ENCODE measurements around the gene FMN1. TPM values are rescaled to one million over a fixed set of nuclear protein-coding genes. Genes with fewer than 3 reads are reported as not detected.

The FMN1 gene
- total and polyA plus RNA-seq, 2 of the 13 experiments (the other 11 are each of a cell fraction or from before 2014, with no cell fraction given) = 0.20 to 0.60 TPM

DNA sequence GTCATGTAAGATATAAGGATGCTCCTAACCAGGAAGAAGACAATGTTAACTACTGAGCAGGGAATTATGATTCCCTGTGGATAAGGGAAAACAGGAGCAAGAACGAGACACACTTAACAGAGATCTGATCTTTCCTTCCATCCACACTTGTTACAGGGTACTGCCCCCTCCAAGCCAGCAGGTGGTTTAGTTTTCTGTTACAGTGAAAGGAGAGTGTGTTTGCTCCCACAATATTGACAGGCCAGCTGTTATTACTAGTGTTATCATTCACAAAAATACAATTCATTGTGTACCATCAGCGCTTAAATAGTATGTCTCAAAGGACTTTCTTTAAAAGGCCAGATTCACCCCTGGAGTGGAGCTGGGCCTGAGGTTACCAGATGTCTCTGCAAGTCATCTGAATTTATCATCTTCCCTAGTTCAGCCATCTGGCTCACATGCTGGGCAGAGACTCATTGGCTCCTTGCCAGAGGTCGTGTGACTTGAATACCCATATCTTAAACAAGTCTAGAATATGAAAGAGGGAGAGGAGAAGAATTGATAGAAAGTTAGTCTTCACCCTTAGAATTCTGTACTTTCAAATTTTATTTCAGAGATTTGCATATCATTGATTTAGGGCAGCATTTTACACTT is 16.8 kb upstream of the FMN1 start (continued):
- TF ChIP-seq, protein P1, sequence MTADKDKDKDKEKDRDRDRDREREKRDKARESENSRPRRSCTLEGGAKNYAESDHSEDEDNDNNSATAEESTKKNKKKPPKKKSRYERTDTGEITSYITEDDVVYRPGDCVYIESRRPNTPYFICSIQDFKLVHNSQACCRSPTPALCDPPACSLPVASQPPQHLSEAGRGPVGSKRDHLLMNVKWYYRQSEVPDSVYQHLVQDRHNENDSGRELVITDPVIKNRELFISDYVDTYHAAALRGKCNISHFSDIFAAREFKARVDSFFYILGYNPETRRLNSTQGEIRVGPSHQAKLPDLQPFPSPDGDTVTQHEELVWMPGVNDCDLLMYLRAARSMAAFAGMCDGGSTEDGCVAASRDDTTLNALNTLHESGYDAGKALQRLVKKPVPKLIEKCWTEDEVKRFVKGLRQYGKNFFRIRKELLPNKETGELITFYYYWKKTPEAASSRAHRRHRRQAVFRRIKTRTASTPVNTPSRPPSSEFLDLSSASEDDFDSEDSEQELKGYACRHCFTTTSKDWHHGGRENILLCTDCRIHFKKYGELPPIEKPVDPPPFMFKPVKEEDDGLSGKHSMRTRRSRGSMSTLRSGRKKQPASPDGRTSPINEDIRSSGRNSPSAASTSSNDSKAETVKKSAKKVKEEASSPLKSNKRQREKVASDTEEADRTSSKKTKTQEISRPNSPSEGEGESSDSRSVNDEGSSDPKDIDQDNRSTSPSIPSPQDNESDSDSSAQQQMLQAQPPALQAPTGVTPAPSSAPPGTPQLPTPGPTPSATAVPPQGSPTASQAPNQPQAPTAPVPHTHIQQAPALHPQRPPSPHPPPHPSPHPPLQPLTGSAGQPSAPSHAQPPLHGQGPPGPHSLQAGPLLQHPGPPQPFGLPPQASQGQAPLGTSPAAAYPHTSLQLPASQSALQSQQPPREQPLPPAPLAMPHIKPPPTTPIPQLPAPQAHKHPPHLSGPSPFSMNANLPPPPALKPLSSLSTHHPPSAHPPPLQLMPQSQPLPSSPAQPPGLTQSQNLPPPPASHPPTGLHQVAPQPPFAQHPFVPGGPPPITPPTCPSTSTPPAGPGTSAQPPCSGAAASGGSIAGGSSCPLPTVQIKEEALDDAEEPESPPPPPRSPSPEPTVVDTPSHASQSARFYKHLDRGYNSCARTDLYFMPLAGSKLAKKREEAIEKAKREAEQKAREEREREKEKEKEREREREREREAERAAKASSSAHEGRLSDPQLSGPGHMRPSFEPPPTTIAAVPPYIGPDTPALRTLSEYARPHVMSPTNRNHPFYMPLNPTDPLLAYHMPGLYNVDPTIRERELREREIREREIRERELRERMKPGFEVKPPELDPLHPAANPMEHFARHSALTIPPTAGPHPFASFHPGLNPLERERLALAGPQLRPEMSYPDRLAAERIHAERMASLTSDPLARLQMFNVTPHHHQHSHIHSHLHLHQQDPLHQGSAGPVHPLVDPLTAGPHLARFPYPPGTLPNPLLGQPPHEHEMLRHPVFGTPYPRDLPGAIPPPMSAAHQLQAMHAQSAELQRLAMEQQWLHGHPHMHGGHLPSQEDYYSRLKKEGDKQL (CRISPR knock-in tag; IDR thresholded peaks at IDR 0.05; ENCODE audit: low read depth) = no peak
- TF ChIP-seq SATB2 (CRISPR knock-in tag; IDR thresholded peaks at IDR 0.05) (no peak), HNRNPK (IDR thresholded peaks at IDR 0.05; ENCODE audit: low read depth, low read length, poor library complexity, severe bottlenecking) (no peak)

DNA sequence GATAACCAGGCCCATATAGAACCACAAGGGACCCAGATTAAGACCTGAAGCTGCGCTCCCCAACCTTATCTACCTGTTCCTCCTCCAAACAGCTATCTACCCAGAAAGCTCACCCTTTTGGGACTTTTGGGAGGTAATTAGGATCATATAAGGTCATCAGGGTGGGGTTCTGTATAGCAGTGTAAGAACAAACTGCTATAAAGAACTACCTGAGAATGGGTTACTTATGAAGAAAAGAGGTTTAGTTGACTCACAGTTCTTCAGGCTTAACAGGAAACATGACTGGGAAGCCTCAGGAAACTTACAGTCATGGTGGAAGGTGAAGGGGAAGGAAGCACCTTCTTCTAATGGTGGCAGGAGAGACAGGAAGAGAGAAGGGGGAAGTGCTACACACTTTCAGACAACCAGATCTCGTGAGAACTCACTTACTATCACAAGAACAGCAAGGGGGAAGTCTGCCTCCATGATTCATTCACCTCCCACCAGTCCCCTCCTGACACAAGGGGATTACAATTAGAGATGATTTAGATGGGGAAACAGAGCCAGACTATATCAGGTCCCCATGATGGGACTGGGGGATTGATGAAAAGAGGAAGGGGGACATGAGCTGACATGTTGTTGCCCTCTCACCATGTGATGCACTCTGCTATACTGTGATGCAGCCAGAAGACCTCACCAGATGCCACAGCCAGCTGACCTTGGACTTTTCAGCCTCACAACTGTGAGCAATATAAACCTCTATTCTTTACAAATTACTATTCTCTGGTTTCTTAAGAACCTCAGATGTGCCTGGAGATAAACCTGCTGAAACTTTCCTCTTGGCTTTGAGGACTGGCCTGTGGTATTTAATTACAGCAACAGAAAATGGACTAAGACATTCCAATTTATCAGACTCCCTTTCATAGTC is 15.3 kb upstream of the FMN1 start:
- 44% methylated on average over 2 of the region's 2 CpGs for whole genome bisulfite sequencing (ENCODE audit: low lambda C conversion rate)
- Histone ChIP-seq H3K9ac (ENCODE audit: insufficient read depth, low read depth, low read length) (no peak overlapping the region), H3K36me3 (replicated peaks in 1 of 2; ENCODE audit: control insufficient read depth in 1 of 2, insufficient read depth in 2 of 2, low read length in 2 of 2) (no peaks in the 10 kb centered on the region), H3K27me3 (ENCODE audit: control insufficient read depth in 1 of 2, insufficient read depth in 2 of 2, low read length in 2 of 2) (no peaks in the 10 kb centered on the region), H3K4me3 (replicated peaks in 1 of 3; ENCODE audit: insufficient read depth in 1 of 3, low read depth in 2 of 3, low read length in 3 of 3) (no peak overlapping the region), H4K20me1 (ENCODE audit: insufficient read depth, low read length) (no peaks in the 10 kb centered on the region), H3K79me2 (ENCODE audit: insufficient read depth, low read length) (no peaks in the 10 kb centered on the region), H3K9me3 (ENCODE audit: low read length) (no peaks in the 10 kb centered on the region), H3K27ac (ENCODE audit: extremely low read length, insufficient read depth, low read length) (no peak overlapping the region), H3K4me2 (ENCODE audit: low read depth, low read length) (no peak overlapping the region), H3K4me1 (ENCODE audit: insufficient read depth, low read length) (no peaks in the 10 kb centered on the region), H2AFZ (ENCODE audit: low read length) (no peak overlapping the region)
- FAIRE-seq (no peak), DNase-seq (ENCODE audit: low spot score) (no peak), ATAC-seq (no peak)
- intact Hi-C loops (cut with micrococcal nuclease; ENCODE audit: unreplicated experiment) = no loop called here
- in situ Hi-C loops (cut with HindIII; ENCODE audit: extremely low pct_ligation_motif_present, low pct_unique_long_range_greater_than_20kb) = no loop called here
- TF ChIP-seq, protein P2, sequence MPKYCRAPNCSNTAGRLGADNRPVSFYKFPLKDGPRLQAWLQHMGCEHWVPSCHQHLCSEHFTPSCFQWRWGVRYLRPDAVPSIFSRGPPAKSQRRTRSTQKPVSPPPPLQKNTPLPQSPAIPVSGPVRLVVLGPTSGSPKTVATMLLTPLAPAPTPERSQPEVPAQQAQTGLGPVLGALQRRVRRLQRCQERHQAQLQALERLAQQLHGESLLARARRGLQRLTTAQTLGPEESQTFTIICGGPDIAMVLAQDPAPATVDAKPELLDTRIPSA (CRISPR knock-in tag; IDR thresholded peaks at IDR 0.05; ENCODE audit: borderline replicate concordance) = no peak
- TF ChIP-seq KLF12 (CRISPR knock-in tag; IDR thresholded peaks at IDR 0.05; ENCODE audit: borderline replicate concordance) (no peak), ELF3 (CRISPR knock-in tag; IDR thresholded peaks at IDR 0.05) (no peak)
- ChIA-PET POLR2A (no interaction called here), CTCF (ENCODE audit: low intra/inter-chr PET ratio, low total read pairs) (no interaction called here)
- no TSS peak for BruUV-seq (replicated peaks)

All from HepG2 (cell line).